Right lobe of liver (tissue), 4 donors: ENCODE measurements around the gene NAV2.

Source experiments
- POLR2A ChIP-seq: fragments of 450-650 bp; IDR thresholded peaks from one replicate; pipeline ENCODE4 v1.6.1; 2017; ENCODE audit warnings: antibody characterized with exemption, mild to moderate bottlenecking
- TF ChIP-seq, protein P1 (sequence below), 4 donors: fragments of 200-600 bp in 3 of 4; fragments of 450-650 bp in 1 of 4; IDR thresholded peaks; one replicate each; pipeline versions ENCODE4 v1.5.1 to v1.8.0; 2016 to 2022; ENCODE audit warnings: antibody characterized with exemption in 4 of 4, mild to moderate bottlenecking in 2 of 4
- donor health status: DM: no; HTN: no; CAD: no.
- donor health status: DM: no; HTN: no; CAD: no.
- donor health status: DM: no; HTN: yes; CAD: no.

DNA sequence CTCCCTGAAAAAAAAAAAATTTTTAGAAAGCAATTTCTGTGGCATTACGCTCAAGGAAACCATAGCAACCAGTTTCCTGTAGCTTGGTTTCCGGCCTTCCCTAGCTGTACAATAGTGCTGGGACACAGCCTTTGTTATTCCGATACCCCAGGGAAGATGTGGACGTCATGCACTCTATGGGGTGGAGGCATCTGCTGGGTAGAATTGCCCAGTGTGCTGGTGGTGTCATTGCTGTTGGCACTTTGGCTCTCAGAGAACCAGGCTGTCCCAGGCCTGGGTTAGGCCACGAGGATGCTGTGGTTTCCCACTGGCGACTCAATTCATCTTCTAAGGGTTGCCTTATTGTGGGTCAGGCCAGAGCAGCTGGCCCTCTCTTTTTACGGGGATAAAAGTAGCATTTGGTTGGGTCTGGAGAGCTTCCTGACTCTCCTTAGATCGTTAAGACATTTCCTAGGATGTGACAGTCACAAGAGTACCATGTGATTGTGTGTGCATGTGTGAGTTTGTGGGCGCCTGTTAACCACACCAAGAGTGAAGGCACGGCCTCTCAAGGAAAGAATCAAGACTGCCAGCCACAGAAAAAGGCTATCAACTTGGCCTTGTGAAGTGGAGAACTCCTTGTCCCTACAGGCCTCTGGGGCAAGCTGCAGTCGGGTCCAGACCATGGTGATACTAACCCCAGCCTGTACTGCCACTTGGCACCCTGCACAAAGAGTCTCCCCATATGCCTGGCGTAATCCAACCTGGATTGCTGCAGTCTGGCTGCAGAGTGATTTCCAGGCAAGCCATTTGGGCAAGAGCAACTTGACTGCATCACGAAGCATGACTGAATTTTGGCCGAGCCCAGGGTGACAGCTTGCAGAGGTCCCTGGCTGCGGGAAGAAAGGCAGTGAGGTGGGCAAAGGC, 35.9 kb upstream of the NAV2 start:
- TF ChIP-seq POLR2A, result no peak
- TF ChIP-seq, protein P1, sequence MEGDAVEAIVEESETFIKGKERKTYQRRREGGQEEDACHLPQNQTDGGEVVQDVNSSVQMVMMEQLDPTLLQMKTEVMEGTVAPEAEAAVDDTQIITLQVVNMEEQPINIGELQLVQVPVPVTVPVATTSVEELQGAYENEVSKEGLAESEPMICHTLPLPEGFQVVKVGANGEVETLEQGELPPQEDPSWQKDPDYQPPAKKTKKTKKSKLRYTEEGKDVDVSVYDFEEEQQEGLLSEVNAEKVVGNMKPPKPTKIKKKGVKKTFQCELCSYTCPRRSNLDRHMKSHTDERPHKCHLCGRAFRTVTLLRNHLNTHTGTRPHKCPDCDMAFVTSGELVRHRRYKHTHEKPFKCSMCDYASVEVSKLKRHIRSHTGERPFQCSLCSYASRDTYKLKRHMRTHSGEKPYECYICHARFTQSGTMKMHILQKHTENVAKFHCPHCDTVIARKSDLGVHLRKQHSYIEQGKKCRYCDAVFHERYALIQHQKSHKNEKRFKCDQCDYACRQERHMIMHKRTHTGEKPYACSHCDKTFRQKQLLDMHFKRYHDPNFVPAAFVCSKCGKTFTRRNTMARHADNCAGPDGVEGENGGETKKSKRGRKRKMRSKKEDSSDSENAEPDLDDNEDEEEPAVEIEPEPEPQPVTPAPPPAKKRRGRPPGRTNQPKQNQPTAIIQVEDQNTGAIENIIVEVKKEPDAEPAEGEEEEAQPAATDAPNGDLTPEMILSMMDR (IDR thresholded peaks at IDR 0.05), result no peak
